ENCODE measurements around the gene GPR62. TPM values are rescaled to one million over a fixed set of nuclear protein-coding genes. Genes with fewer than 3 reads are reported as not detected.

The GPR62 gene
- total RNA-seq, 2 donors from 2014 or later: not detected

GRCh38 chr3:52006017-52006819 is 51.0 kb downstream of the GPR62 start:
- Mint-ChIP-seq H3K36me3 (no peaks in the 10 kb centered on the region), H3K4me1 (ENCODE audit: low read depth in 2 of 2) (no peaks in the 10 kb centered on the region), H3K27me3 (no peaks in the 10 kb centered on the region), H3K4me3 (no peak overlapping the region), H3K27ac (no peak overlapping the region), H3K9me3 (no peaks in the 10 kb centered on the region)
- ATAC-seq (no peak), DNase-seq (ENCODE audit: low spot score) (no peak)

GRCh38 chr3:52006820-52007133 is 51.6 kb downstream of the GPR62 start:
- DNase-seq (ENCODE audit: low spot score) (no peak), ATAC-seq (no peak)
- Mint-ChIP-seq H3K4me1 (ENCODE audit: low read depth in 2 of 2) (no peaks in the 10 kb centered on the region), H3K27me3 (no peaks in the 10 kb centered on the region), H3K4me3 (no peak overlapping the region), H3K36me3 (no peaks in the 10 kb centered on the region), H3K27ac (no peak overlapping the region), H3K9me3 (no peaks in the 10 kb centered on the region)

Other genes with a start within 250 kb of the GPR62 start
- 1 to 10 TPM in 1 of 2 donors, under 1 TPM in 1; 0.90 to 1.0 TPM for gene GRM2, start 248.3 kb upstream of the GPR62 start, total RNA-seq
- not detected for gene IQCF6, start 176.1 kb upstream of the GPR62 start, total RNA-seq
- not detected for gene IQCF2, start 93.8 kb upstream of the GPR62 start, total RNA-seq
- not detected for gene IQCF5, start 79.8 kb upstream of the GPR62 start, total RNA-seq
- not detected for gene IQCF1, start 52.0 kb upstream of the GPR62 start, total RNA-seq
- gene RRP9, start 13.5 kb upstream of the GPR62 start, total RNA-seq: 10 to 100 TPM; 46.4 to 78.1 TPM
- 10 to 100 TPM in 1 of 2 donors, 1 to 10 TPM in 1; 3.7 to 11.9 TPM for gene PARP3, start 13.0 kb upstream of the GPR62 start, total RNA-seq
- 1 to 10 TPM; 7.9 to 8.4 TPM for gene PCBP4, start 12.1 kb downstream of the GPR62 start, total RNA-seq
- gene ABHD14B, start 18.7 kb downstream of the GPR62 start, total RNA-seq: 10 to 100 TPM; 28.0 to 33.2 TPM
- gene ABHD14A, start 19.7 kb downstream of the GPR62 start, total RNA-seq: 10 to 100 TPM in 1 of 2 donors, 1 to 10 TPM in 1; 8.7 to 13.1 TPM
- 10 to 100 TPM; 22.4 to 42.6 TPM for gene ACY1, start 28.2 kb downstream of the GPR62 start, total RNA-seq
- 100 to 1,000 TPM; 598 to 910 TPM for gene RPL29, start 40.5 kb downstream of the GPR62 start, total RNA-seq
- gene DUSP7, start 101.2 kb downstream of the GPR62 start, total RNA-seq: 10 to 100 TPM; 19.4 to 31.0 TPM
- gene POC1A, start 199.0 kb downstream of the GPR62 start, total RNA-seq: 10 to 100 TPM; 14.9 to 35.3 TPM
- gene ALAS1, start 242.8 kb downstream of the GPR62 start, total RNA-seq: 100 to 1,000 TPM in 1 of 2 donors, 10 to 100 TPM in 1; 93.6 to 121 TPM

All from natural killer cell treated with Interleukin-12 subunit alpha and Interleukin-12 subunit beta and Interleukin-15 and Interleukin-18, amount 100 ng/mL, for 72 hours (primary cell).